ENCODE results near the gene TAS1R2.
"Not testable (repeated sequence)": the region's sequence is repeated elsewhere in the genome, so short reads cannot be mapped to it uniquely, and the experiment has no call there.

Gene TAS1R2

DNA sequence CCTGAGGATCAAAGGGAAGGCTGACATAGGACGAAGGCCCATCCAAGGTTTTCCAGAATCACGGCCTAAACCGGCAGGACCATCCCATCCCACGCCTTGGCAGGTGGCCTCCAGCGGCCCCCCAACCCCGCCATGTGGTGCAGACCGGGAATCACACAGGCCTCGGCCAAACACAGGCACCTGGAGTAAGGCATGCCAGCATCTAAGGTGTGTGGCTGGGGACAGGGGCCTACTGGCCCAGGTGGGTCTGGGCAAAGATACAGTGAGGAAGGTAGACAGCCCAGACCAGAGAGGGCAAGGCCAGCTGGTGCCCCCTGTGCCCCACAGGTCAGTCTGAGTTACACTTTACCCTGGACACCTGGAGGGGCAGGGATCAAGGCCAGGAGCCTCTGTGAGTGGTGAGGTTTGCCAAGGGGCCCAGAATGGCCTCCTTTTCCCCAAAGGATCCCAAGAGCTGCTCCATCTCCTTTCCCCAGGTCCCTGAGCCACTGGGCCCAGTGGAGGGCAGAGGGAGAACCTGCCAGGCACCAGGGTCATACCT is 12.7 kb upstream of the TAS1R2 start:
- no peak for DNase-seq (ENCODE audit: insufficient read length, low spot score)
- FAIRE-seq, result no peak
- TF ChIP-seq, protein P1, sequence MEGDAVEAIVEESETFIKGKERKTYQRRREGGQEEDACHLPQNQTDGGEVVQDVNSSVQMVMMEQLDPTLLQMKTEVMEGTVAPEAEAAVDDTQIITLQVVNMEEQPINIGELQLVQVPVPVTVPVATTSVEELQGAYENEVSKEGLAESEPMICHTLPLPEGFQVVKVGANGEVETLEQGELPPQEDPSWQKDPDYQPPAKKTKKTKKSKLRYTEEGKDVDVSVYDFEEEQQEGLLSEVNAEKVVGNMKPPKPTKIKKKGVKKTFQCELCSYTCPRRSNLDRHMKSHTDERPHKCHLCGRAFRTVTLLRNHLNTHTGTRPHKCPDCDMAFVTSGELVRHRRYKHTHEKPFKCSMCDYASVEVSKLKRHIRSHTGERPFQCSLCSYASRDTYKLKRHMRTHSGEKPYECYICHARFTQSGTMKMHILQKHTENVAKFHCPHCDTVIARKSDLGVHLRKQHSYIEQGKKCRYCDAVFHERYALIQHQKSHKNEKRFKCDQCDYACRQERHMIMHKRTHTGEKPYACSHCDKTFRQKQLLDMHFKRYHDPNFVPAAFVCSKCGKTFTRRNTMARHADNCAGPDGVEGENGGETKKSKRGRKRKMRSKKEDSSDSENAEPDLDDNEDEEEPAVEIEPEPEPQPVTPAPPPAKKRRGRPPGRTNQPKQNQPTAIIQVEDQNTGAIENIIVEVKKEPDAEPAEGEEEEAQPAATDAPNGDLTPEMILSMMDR (IDR thresholded peaks at IDR 0.05; ENCODE audit: insufficient read depth, missing control alignments), result no peak

DNA sequence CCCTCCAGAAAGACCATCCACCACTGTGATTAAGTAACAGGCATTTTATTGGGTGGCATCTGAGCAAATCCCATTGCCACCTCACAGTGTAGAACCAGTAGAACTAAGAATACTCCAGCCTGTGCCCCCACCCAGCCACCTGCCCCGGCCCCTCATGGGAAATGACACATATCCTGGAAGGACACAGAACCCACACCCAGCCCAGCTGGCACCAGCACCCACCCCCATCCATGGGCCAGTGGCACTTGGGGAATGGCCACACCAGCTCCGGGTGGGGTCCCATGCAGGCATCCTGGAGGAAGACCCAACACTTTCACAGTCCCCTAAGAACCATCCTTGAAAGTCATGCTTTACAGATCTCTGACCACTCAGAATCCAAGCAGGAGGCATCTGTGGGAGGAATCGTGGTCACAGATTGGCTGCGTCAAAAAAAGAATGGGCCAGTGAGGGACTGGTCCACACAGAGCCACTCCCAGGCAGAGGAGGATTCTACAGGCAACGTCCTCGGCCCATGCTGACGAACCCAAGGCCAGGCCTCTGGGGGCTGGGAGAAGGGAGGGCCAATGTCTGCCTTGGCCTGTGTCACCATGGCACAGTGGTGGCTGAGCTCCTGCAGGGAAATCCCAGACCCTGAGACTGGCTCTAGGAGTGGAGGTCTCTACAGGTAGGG is 12.1 kb upstream of the TAS1R2 start:
- DNase-seq (ENCODE audit: insufficient read length, low spot score), result no peak
- TF ChIP-seq, protein P1 (IDR thresholded peaks at IDR 0.05; ENCODE audit: insufficient read depth, missing control alignments), result no peak
- FAIRE-seq, result no peak

DNA sequence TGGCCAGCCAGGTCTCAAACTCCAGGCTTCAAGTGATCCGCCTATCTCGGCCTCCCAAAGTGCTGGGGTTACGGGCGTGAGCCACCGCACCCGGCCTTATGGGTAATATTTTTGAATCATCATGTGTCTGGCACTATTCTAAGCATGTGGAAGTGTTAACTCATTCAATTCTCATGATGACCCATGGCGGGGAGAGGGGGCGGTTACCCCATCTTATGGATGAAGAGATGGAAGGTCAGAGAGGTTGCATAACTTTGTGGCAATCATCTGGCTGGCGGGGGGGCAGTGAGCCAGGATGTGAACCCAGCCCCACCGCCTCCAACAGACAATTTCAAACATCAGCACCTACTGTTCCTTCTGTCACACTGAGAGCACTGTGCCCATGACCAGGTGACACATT is 11.5 kb upstream of the TAS1R2 start:
- TF ChIP-seq, protein P1 (IDR thresholded peaks at IDR 0.05; ENCODE audit: insufficient read depth, missing control alignments), result no peak
- FAIRE-seq, result no peak

DNA sequence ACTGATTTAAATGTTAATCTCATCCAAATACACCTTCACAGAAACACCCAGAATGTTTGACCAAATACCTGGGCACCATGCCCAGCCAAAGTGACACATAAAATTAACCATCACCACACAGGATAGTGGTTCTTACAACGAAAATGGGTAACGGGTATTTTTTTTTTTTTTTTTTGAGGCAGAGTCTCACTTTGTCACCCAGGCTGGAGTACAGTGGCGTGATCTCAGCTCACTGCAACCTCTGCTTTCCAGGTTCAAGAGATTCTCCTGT is 11.1 kb upstream of the TAS1R2 start:
- not testable (repeated sequence) for FAIRE-seq; DNase-seq (ENCODE audit: insufficient read length, low spot score)

More for the DNA sequence above, 11.5 kb upstream of the TAS1R2 start:
- no peak for DNase-seq (ENCODE audit: insufficient read length, low spot score)

DNA sequence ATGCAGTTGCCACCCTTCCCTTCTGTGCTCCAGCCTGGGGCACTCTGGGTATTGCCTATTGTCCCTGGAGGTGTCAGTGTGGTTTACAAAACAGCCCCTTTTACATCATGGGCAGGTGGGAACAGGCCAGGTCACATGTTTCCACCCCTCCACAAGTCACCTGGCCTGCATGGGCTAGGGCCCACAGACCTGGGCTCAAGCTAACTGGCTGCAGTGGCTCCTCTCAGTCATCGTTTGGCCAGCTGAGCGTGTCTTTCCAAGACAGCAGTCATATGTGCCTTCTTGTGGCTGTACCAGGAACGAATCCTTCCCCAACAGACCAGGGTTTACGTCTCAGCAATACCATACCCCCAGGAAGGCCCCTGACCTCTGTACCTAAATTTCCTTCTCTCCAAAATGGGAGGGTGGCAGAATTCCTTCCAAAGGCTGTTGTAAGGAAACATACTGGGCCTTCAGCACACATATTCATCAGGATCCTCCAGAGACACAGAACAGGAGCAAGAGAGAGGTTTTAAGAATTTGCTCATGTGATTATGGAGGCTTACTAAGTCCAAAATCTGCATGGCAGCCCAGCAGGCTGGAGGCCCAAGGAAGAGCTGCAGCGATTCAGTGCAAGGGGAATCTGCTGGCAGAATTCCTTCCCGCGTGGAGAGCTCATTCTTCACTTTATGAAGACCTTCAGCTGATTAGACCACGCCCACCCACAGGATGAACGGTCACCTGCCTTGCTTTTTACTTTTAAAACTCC is 10.6 kb upstream of the TAS1R2 start:
- TF ChIP-seq, protein P1 (IDR thresholded peaks at IDR 0.05; ENCODE audit: insufficient read depth, missing control alignments), result no peak
- FAIRE-seq (no peak), DNase-seq (ENCODE audit: insufficient read length, low spot score) (no peak)

DNA sequence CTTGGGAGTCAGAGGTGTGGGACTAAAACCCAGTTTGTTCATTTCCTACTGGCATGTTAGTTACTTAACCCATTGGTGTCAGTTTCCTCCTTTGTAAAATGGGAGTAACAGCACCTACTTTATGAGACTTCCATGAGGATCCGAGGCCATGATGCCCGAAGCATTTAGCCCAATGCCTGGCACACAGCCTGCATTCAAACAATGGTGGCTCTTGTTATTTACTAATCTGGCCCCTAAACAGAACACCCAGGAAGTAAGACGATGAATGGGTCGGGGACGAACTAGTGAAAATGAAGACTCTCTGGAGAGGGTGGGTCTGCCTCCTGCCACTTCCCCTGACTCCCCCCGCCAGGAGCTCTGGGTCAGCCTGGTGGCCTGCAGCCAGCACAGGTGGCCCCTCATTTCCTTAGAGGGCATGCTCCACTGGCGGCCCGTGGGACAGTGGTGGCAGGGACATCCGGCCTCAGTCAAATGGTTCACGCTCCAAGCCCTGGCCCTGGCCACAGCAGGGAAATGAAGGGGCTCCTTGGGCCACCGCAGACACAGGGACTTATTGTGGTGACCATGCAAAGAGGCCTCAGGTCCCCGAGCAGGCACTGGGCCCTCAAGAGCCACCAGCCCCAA is 9.5 kb upstream of the TAS1R2 start:
- TF ChIP-seq, protein P1 (IDR thresholded peaks at IDR 0.05; ENCODE audit: insufficient read depth, missing control alignments), result no peak
- DNase-seq (ENCODE audit: insufficient read length, low spot score) (no peak), FAIRE-seq (no peak)

DNA sequence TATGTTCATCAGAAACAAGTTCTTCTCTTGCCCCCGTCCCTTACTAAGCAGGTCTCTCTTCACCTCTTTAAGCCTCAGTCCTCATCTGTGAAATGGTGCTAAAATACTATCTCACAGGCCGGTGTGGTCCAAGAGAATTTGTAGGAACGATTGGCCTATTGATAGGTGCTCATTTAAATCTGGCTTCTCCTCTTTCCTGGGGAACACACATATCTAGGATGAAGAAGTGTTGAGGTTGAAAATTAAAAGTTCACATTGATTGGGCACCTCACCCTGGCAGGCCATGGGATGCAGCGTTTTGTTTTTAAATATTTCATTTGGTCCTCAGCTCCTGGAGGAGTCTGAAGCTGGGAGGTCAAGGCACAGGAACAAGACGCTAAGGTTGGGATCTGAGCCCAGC is 8.9 kb upstream of the TAS1R2 start:
- TF ChIP-seq, protein P1 (IDR thresholded peaks at IDR 0.05; ENCODE audit: insufficient read depth, missing control alignments), result no peak
- DNase-seq (ENCODE audit: insufficient read length, low spot score), result no peak
- no peak for FAIRE-seq
